GM10248 (cell line): ENCODE data around the gene GRID1.

Source experiments
- CTCF ChIA-PET: fragments of 300-600 bp; sonication (Branson Sonifier 250); formaldehyde crosslinking; extraction: SDS; loops from one replicate; lab custom pipeline; 2021; ENCODE audit warnings: antibody characterized with exemption; lab: Yijun Ruan, JAX
- POLR2A ChIA-PET: fragments of 350-650 bp; sonication (Branson Sonifier 250); formaldehyde crosslinking; extraction: SDS; loops from one replicate; lab custom pipeline; 2020; ENCODE audit warnings: antibody characterized with exemption; lab: Yijun Ruan, JAX
- DNase-seq: peaks from one replicate; pipeline ENCODE4 v3.0.0; 2012; ENCODE audit errors: extremely low spot score
- CTCF ChIP-seq: IDR thresholded peaks from 2 replicates; pipeline ENCODE4 v1.5.1; 2012; ENCODE audit warnings: mild to moderate bottlenecking, low read depth; ENCODE audit errors: extremely low read depth, missing control alignments, control extremely low read depth

The GRID1 gene

GRCh38 chr10:86053675-86054074, 312.9 kb downstream of the GRID1 start:
- ChIA-PET POLR2A (no interaction called here), CTCF (interaction anchor here (1.6 kb wide), 1 partner anchor 24 kb away, joined by 4 read pairs; no protein-coding TSS in a partner anchor)
- no peak for DNase-seq
- no peak for TF ChIP-seq CTCF

GRCh38 chr10:86051586-86051985, 315.0 kb downstream of the GRID1 start:
- no peak for DNase-seq
- ChIA-PET CTCF (interaction anchor here (0.7 kb wide), 1 partner anchor 10 kb away, joined by 3 read pairs; no protein-coding TSS in a partner anchor), POLR2A (no interaction called here)
- no peak for TF ChIP-seq CTCF

- ChIA-PET POLR2A (no interaction called here), CTCF (no interaction called here)
- DNase-seq, result no peak
- no peak for TF ChIP-seq CTCF
Observed at GRCh38 chr10:86049442-86049841, 317.2 kb downstream of the GRID1 start.

- ChIA-PET CTCF (no interaction called here), POLR2A (no interaction called here)
- DNase-seq, result no peak
- TF ChIP-seq CTCF, result no peak
Observed at GRCh38 chr10:86048973-86049372, 317.6 kb downstream of the GRID1 start.

- ChIA-PET CTCF (no interaction called here), POLR2A (no interaction called here)
- no peak for TF ChIP-seq CTCF
- no peak for DNase-seq
Observed at GRCh38 chr10:86048571-86048970, 318.0 kb downstream of the GRID1 start.

- TF ChIP-seq CTCF, result no peak
- no peak for DNase-seq
- POLR2A ChIA-PET, result no interaction called here
- CTCF ChIA-PET, result interaction anchor here (0.9 to 1.1 kb wide), 3 partner anchors 10 to 24 kb away, joined by 3 read pairs; no protein-coding TSS in a partner anchor
Observed at GRCh38 chr10:86047588-86047987, 319.0 kb downstream of the GRID1 start.
